NB4 (cell line): ENCODE measurements around the gene MIER2.

Source experiments
- CTCF ChIP-seq: IDR thresholded peaks from one replicate; pipeline ENCODE4 v1.5.1; 2012; ENCODE audit warnings: low read depth, low read length
- MAX ChIP-seq: IDR thresholded peaks from 2 replicates; pipeline ENCODE4 v1.6.1; 2011; ENCODE audit warnings: low read depth, low read length
- POLR2A ChIP-seq: IDR thresholded peaks from 2 replicates; pipeline ENCODE4 v1.6.1; 2011; ENCODE audit warnings: mild to moderate bottlenecking; ENCODE audit not compliant: insufficient read length; ENCODE audit errors: extremely low read depth

- TF ChIP-seq POLR2A (no peak), CTCF (no peak), MAX (no peak)
These were observed 26.2 kb upstream of the MIER2 start for GRCh38 chr19:370641-371330.
